Panc1 (cell line): ENCODE measurements around the gene CHIC2.

Experiments
- POLR2AphosphoS5 ChIP-seq: IDR thresholded peaks from 2 replicates; pipeline ENCODE4 v1.6.1; 2012; ENCODE audit warnings: mild to moderate bottlenecking, low read depth, low read length, moderate library complexity
- REST ChIP-seq, 2 experiments: IDR thresholded peaks; 2 replicates each; pipeline ENCODE4 v1.6.1; 2011 to 2012; ENCODE audit warnings: low read depth in 2 of 2, control low read depth in 1 of 2, low read length in 1 of 2, mild to moderate bottlenecking in 1 of 2, moderate library complexity in 1 of 2; ENCODE audit not compliant: insufficient read depth in 1 of 2
- SIN3A ChIP-seq: IDR thresholded peaks from 2 replicates; pipeline ENCODE4 v1.6.1; 2012; ENCODE audit warnings: low read depth, mild to moderate bottlenecking, low read length, moderate library complexity, borderline replicate concordance; ENCODE audit not compliant: insufficient read depth
- TCF7L2 ChIP-seq: IDR thresholded peaks from 2 replicates; pipeline ENCODE4 v1.6.1; 2011; ENCODE audit warnings: mild to moderate bottlenecking, low read depth, low read length, inconsistent platforms
- TF ChIP-seq, protein P1 (sequence below): fragments of 450-650 bp; IDR thresholded peaks from 2 replicates; pipeline ENCODE4 v1.5.1; 2017; ENCODE audit warnings: mild to moderate bottlenecking

GRCh38 chr4:53981567-53981966 lies 82.8 kb downstream of the CHIC2 start:
- TF ChIP-seq POLR2AphosphoS5 (no peak), REST (IDR thresholded peaks at IDR 0.05; ENCODE audit: insufficient read depth in 1 of 2, low read depth in 2 of 2, low read length in 1 of 2) (no peak), SIN3A (no peak), TCF7L2 (no peak)
- TF ChIP-seq, protein P1, sequence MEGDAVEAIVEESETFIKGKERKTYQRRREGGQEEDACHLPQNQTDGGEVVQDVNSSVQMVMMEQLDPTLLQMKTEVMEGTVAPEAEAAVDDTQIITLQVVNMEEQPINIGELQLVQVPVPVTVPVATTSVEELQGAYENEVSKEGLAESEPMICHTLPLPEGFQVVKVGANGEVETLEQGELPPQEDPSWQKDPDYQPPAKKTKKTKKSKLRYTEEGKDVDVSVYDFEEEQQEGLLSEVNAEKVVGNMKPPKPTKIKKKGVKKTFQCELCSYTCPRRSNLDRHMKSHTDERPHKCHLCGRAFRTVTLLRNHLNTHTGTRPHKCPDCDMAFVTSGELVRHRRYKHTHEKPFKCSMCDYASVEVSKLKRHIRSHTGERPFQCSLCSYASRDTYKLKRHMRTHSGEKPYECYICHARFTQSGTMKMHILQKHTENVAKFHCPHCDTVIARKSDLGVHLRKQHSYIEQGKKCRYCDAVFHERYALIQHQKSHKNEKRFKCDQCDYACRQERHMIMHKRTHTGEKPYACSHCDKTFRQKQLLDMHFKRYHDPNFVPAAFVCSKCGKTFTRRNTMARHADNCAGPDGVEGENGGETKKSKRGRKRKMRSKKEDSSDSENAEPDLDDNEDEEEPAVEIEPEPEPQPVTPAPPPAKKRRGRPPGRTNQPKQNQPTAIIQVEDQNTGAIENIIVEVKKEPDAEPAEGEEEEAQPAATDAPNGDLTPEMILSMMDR = no peak
